Measurements from ENCODE around the gene STEAP3. TPM values are rescaled to one million over a fixed set of nuclear protein-coding genes. Genes with fewer than 3 reads are reported as not detected.

The STEAP3 gene
- total RNA-seq, 3 donors from 2014 or later (not counting 1 experiment from before 2014, with no cell fraction given) = 1.7 to 2.5 (median 2.0) TPM

- H3K4me3 Mint-ChIP-seq = no peak overlapping the region
- H3K27ac Mint-ChIP-seq = no peak overlapping the region
- intact Hi-C loops (cut with micrococcal nuclease) = no loop called here
- Histone ChIP-seq H3K9me3 (ENCODE audit: control insufficient read depth, insufficient read depth, low read length) (no peaks in the 10 kb centered on the region), H3K27ac (ENCODE audit: low read length) (no peak overlapping the region), H3K4me3 (ENCODE audit: low read length) (no peak overlapping the region), H3K27me3 (ENCODE audit: control insufficient read depth, insufficient read depth, low read length) (no peaks in the 10 kb centered on the region), H3K36me3 (ENCODE audit: control insufficient read depth, insufficient read depth, low read length) (no peaks in the 10 kb centered on the region), H3K4me1 (ENCODE audit: control insufficient read depth, insufficient read depth, low read length) (no peaks in the 10 kb centered on the region)
- DNase-seq (no peak), ATAC-seq (no peak)
- no peaks in the 10 kb centered on the region for H3K36me3 Mint-ChIP-seq
- H3K9me3 Mint-ChIP-seq = no peaks in the 10 kb centered on the region
- no peaks in the 10 kb centered on the region for H3K4me1 Mint-ChIP-seq
- TF ChIP-seq, protein P1, sequence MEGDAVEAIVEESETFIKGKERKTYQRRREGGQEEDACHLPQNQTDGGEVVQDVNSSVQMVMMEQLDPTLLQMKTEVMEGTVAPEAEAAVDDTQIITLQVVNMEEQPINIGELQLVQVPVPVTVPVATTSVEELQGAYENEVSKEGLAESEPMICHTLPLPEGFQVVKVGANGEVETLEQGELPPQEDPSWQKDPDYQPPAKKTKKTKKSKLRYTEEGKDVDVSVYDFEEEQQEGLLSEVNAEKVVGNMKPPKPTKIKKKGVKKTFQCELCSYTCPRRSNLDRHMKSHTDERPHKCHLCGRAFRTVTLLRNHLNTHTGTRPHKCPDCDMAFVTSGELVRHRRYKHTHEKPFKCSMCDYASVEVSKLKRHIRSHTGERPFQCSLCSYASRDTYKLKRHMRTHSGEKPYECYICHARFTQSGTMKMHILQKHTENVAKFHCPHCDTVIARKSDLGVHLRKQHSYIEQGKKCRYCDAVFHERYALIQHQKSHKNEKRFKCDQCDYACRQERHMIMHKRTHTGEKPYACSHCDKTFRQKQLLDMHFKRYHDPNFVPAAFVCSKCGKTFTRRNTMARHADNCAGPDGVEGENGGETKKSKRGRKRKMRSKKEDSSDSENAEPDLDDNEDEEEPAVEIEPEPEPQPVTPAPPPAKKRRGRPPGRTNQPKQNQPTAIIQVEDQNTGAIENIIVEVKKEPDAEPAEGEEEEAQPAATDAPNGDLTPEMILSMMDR (IDR thresholded peaks at IDR 0.05) = no peak
- H3K27me3 Mint-ChIP-seq (ENCODE audit: low read depth in 2 of 2) = no peaks in the 10 kb centered on the region
- whole genome bisulfite sequencing (ENCODE audit: insufficient coverage) = 85% methylated on average over 10 of the region's 12 CpGs
These were observed 26.5 kb downstream of the STEAP3 start for GRCh38 chr2:119249855-119250717.

GRCh38 chr2:119250718-119251290 is 27.2 kb downstream of the STEAP3 start:
- Histone ChIP-seq H3K9me3 (ENCODE audit: control insufficient read depth, insufficient read depth, low read length) (no peaks in the 10 kb centered on the region), H3K4me3 (ENCODE audit: low read length) (no peak overlapping the region), H3K4me1 (ENCODE audit: control insufficient read depth, insufficient read depth, low read length) (no peaks in the 10 kb centered on the region), H3K27ac (ENCODE audit: low read length) (no peak overlapping the region), H3K27me3 (ENCODE audit: control insufficient read depth, insufficient read depth, low read length) (no peaks in the 10 kb centered on the region), H3K36me3 (ENCODE audit: control insufficient read depth, insufficient read depth, low read length) (no peaks in the 10 kb centered on the region)
- Mint-ChIP-seq H3K27ac (no peak overlapping the region), H3K36me3 (no peaks in the 10 kb centered on the region), H3K27me3 (ENCODE audit: low read depth in 2 of 2) (no peaks in the 10 kb centered on the region), H3K4me1 (no peaks in the 10 kb centered on the region), H3K9me3 (no peaks in the 10 kb centered on the region), H3K4me3 (no peak overlapping the region)
- intact Hi-C loops (cut with micrococcal nuclease) = no loop called here
- WGBS (ENCODE audit: insufficient coverage) = 88% methylated on average over 10 of the region's 10 CpGs
- ATAC-seq (no peak), DNase-seq (no peak)
- TF ChIP-seq, protein P1 (IDR thresholded peaks at IDR 0.05) = no peak

- no peak overlapping the region for H3K4me3 Mint-ChIP-seq
- H3K4me1 Mint-ChIP-seq = no peaks in the 10 kb centered on the region
- H3K27me3 Mint-ChIP-seq (ENCODE audit: low read depth in 2 of 2) = no peaks in the 10 kb centered on the region
- H3K36me3 Mint-ChIP-seq = no peaks in the 10 kb centered on the region
- Histone ChIP-seq H3K4me1 (ENCODE audit: control insufficient read depth, insufficient read depth, low read length) (no peaks in the 10 kb centered on the region), H3K9me3 (ENCODE audit: control insufficient read depth, insufficient read depth, low read length) (no peaks in the 10 kb centered on the region), H3K4me3 (ENCODE audit: low read length) (no peak overlapping the region), H3K36me3 (ENCODE audit: control insufficient read depth, insufficient read depth, low read length) (no peaks in the 10 kb centered on the region), H3K27ac (ENCODE audit: low read length) (no peak overlapping the region), H3K27me3 (ENCODE audit: control insufficient read depth, insufficient read depth, low read length) (no peaks in the 10 kb centered on the region)
- ATAC-seq = no peak
- DNase-seq = no peak
- 88% methylated on average over 5 of the region's 5 CpGs for WGBS (ENCODE audit: insufficient coverage)
- H3K9me3 Mint-ChIP-seq = no peaks in the 10 kb centered on the region
- no peak overlapping the region for H3K27ac Mint-ChIP-seq
- TF ChIP-seq, protein P1 (IDR thresholded peaks at IDR 0.05) = no peak
- intact Hi-C loops (cut with micrococcal nuclease) = no loop called here
These were observed 28.0 kb downstream of the STEAP3 start for GRCh38 chr2:119251652-119252051.
